Measurements from ENCODE around the gene PAPOLB. TPM values are rescaled to one million over a fixed set of nuclear protein-coding genes. Genes with fewer than 3 reads are reported as not detected.

The PAPOLB gene
- total and polyA plus RNA-seq, 2 of the 8 experiments (the other 6 are each of a cell fraction or from before 2014, with no cell fraction given), result 0.02 to 0.15 TPM

DNA sequence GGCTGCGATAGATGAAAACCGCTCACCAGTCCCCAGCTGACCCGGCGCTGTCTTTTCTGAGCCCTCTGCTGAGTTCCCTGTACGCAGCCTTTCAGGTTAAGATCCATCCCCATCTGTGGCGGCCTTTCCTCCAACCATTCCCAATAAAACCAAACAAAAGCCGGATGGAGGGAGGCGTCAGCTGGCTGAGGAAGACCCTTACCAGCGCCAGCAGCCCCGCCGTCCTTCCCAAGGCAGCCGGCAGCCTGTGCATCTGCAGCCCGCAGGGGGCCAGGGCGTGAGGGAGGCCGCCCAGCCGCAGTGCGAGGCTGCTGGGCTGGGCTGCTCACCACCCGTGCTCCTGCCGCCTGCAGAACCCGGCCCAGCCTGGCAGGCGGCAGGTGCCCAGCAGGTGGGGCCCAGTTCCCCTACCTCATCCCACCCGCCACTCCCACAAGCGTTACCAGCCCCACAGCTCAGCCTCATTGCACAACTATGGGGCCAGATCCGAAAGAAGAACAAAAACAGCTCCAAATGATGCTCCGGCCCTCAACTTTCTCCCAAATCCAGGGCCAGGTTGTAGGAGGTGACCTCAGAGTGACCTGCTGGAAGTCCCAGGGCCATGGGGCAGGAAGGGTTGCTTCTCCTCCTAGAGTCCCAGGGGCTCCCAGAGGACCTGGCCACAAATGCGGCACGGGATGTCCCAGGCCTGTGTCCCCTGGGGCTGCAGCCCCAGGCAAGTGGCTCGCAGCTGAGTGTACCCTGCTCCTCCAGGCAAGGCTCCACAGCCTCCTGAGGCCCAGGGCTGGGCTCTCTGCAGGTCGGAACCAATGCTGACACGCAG, 23.8 kb downstream of the PAPOLB start:
- no peak overlapping the region for H3K56ac ChIP-seq (replicated peaks; ENCODE audit: insufficient read length, low read depth, low read length)
- H3K9ac ChIP-seq (replicated peaks in 1 of 4; ENCODE audit: extremely low read depth in 1 of 4, low read depth in 3 of 4, low read length in 3 of 4), result no peak overlapping the region
- 78% methylated on average over 18 of the region's 30 CpGs; no CpG with 5 or more reads in 1 of the 2 experiments for WGBS, 2 experiments (ENCODE audit: extremely low coverage in 1 of 2, insufficient coverage in 1 of 2, insufficient read length in 1 of 2, insufficient replicate concordance in 2 of 2, low coverage in 1 of 2, low lambda C conversion rate in 2 of 2, missing lambda C conversion rate in 1 of 2)
- no peak overlapping the region for H4K91ac ChIP-seq (replicated peaks; ENCODE audit: insufficient read length, low read length)
- no peak overlapping the region for H2BK20ac ChIP-seq (ENCODE audit: low read length)
- H3K36me3 ChIP-seq (ENCODE audit: control insufficient read depth in 2 of 4, insufficient read depth in 4 of 4, low read length in 3 of 4), result no peaks in the 10 kb centered on the region
- H3K27ac ChIP-seq (ENCODE audit: low read depth, low read length), result no peak overlapping the region
- H2AFZ ChIP-seq (ENCODE audit: low read length), result no peak overlapping the region
- H3K9me3 ChIP-seq (ENCODE audit: insufficient read depth in 2 of 2, low read depth in 1 of 2, low read length in 1 of 2), result no peaks in the 10 kb centered on the region
- no peaks in the 10 kb centered on the region for H3K27me3 ChIP-seq (replicated peaks in 1 of 4; ENCODE audit: control insufficient read depth in 3 of 4, extremely low read depth in 1 of 4, insufficient read depth in 3 of 4, low read length in 3 of 4)
- H3K18ac ChIP-seq (ENCODE audit: extremely low read depth, low read length), result no peak overlapping the region; the same call in 1 of the 2 replicates
- H3K4me2 ChIP-seq (ENCODE audit: insufficient read depth in 1 of 2, low read depth in 2 of 2, low read length in 2 of 2), result no peak overlapping the region
- H4K8ac ChIP-seq (ENCODE audit: extremely low read depth, insufficient read depth, low read length), result peak overlapping the region; percentile 11; the same call in 1 of the 2 replicates
- no peaks in the 10 kb centered on the region for H3K79me2 ChIP-seq (ENCODE audit: control insufficient read depth in 1 of 2, insufficient read depth in 2 of 2, low read length in 2 of 2)
- H3K79me1 ChIP-seq (ENCODE audit: low read depth, low read length), result no peaks in the 10 kb centered on the region
- H4K5ac ChIP-seq (ENCODE audit: insufficient read length, low read depth, low read length), result no peak overlapping the region
- ChIA-PET POLR2A (ENCODE audit: partially characterized antibody) (no interaction called here), CTCF (ENCODE audit: partially characterized antibody) (interaction anchor here (1.2 to 1.9 kb wide), 5 partner anchors 8 to 222 kb away, joined by 3 to 10 read pairs (median 4); partner anchors contain the start of gene RADIL)
- no peak overlapping the region for H3K14ac ChIP-seq (ENCODE audit: insufficient read length)
- no peak overlapping the region for H2BK15ac ChIP-seq (ENCODE audit: low read length)
- no peak overlapping the region for H3K4ac ChIP-seq (replicated peaks; ENCODE audit: insufficient read length, low read depth, low read length)
- no peak overlapping the region for H2BK12ac ChIP-seq (ENCODE audit: low read depth, low read length)
- H2BK120ac ChIP-seq (replicated peaks; ENCODE audit: low read depth, low read length), result no peak overlapping the region
- H3K23me2 ChIP-seq (ENCODE audit: low read depth, low read length), result peaks cover 2% of the 10 kb centered on the region; the same call in 1 of the 2 replicates
- TF ChIP-seq JUN (IDR thresholded peaks at IDR 0.05; ENCODE audit: low read depth, low read length) (no peak), TEAD4 (IDR thresholded peaks at IDR 0.05; ENCODE audit: low read depth, low read length) (no peak), CEBPB (IDR thresholded peaks at IDR 0.05; ENCODE audit: low read depth, low read length) (0 out of 2 replicates have a peak, but pooled peaks have one; percentile 50)
- peaks cover 0 to 6% of the 10 kb centered on the region in 2 experiments for H4K20me1 ChIP-seq (replicated peaks in 1 of 2; ENCODE audit: control insufficient read depth in 1 of 2, insufficient read depth in 2 of 2, low read length in 2 of 2)
- no peak for FAIRE-seq
- no peak overlapping the region for H2BK5ac ChIP-seq (ENCODE audit: low read depth, low read length)
- DNase-seq (ENCODE audit: low read depth in 1 of 2, low spot score in 2 of 2), result peak in 1 of 2 experiments; percentile 50
- H2AK5ac ChIP-seq (ENCODE audit: low read depth, low read length), result no peak overlapping the region
- no peak overlapping the region for H3K23ac ChIP-seq (ENCODE audit: insufficient read length)
- peaks cover 0 to 4% (median 0%) of the 10 kb centered on the region in 4 experiments; a peak in 1 of 7 replicates for H3K4me1 ChIP-seq (replicated peaks in 1 of 4; ENCODE audit: control insufficient read depth in 3 of 4, insufficient read depth in 4 of 4, low read length in 3 of 4)
- H3K4me3 ChIP-seq (ENCODE audit: extremely low read depth in 1 of 4, insufficient read depth in 2 of 4, low read depth in 3 of 4, low read length in 4 of 4), result no peak overlapping the region

Measured in H1 (cell line).